Keratinocyte (primary cell): ENCODE results near the gene UBR7. TPM values are rescaled to one million over a fixed set of nuclear protein-coding genes. Genes with fewer than 3 reads are reported as not detected.

Experiments used
- DNase-seq: peaks from one replicate; pipeline ENCODE4 v3.0.0-alpha.2; 2011; ENCODE audit warnings: low read depth, missing footprints, low spot score
- FAIRE-seq: peaks from 2 replicates; lab custom pipeline; 2011; peaks lifted over from hg19 to GRCh38; lab: Jason Lieb, UNC
- H2AFZ ChIP-seq: 2 replicates; pipeline ENCODE4 v1.6.0; 2012; ENCODE audit warnings: low read length, control low read depth, inconsistent platforms; ENCODE audit not compliant: control insufficient read depth
- H3K27ac ChIP-seq: 2 replicates; pipeline ENCODE4 v1.5.1; 2011; ENCODE audit warnings: low read length; ENCODE audit not compliant: control insufficient read depth, insufficient read depth
- H3K27me3 ChIP-seq: 3 replicates; pipeline ENCODE4 v1.6.0; 2011; ENCODE audit warnings: low read length; ENCODE audit not compliant: control insufficient read depth, insufficient read depth; ENCODE audit errors: extremely low read depth
- H3K36me3 ChIP-seq, 2 experiments: 2 replicates in 1 of 2; 3 replicates in 1 of 2; pipeline ENCODE4 v1.5.1; 2011; ENCODE audit warnings: low read length in 2 of 2, mild to moderate bottlenecking in 1 of 2; ENCODE audit not compliant: control insufficient read depth in 2 of 2, insufficient read depth in 2 of 2; ENCODE audit errors: extremely low read depth in 1 of 2
- H3K4me1 ChIP-seq: 3 replicates; pipeline ENCODE4 v1.5.1; 2011; ENCODE audit warnings: low read length; ENCODE audit not compliant: control insufficient read depth, insufficient read depth; ENCODE audit errors: extremely low read depth
- H3K4me2 ChIP-seq: 3 replicates; pipeline ENCODE4 v1.6.0; 2011; ENCODE audit warnings: low read depth, low read length; ENCODE audit not compliant: control insufficient read depth, insufficient read depth; ENCODE audit errors: extremely low read depth
- H3K4me3 ChIP-seq, 3 experiments: fragments of 200-600 bp in 1 of 3; sonication (generic) in 1 of 3; 2 replicates in 2 of 3; 3 replicates in 1 of 3; pipeline ENCODE4 v1.5.1; 2011 to 2016; ENCODE audit warnings: low read length in 3 of 3, mild to moderate bottlenecking in 3 of 3, control low read depth in 2 of 3, inconsistent platforms in 1 of 3, low read depth in 1 of 3, mixed read lengths in 1 of 3, mixed run types in 1 of 3, moderate library complexity in 1 of 3; ENCODE audit not compliant: control insufficient read depth in 2 of 3, insufficient read depth in 2 of 3; ENCODE audit errors: extremely low read depth in 1 of 3
- H3K79me2 ChIP-seq: 2 replicates; pipeline ENCODE4 v1.6.0; 2012; ENCODE audit warnings: low read length; ENCODE audit not compliant: control insufficient read depth, insufficient read depth
- H3K9ac ChIP-seq: 3 replicates; pipeline ENCODE4 v1.6.0; 2011; ENCODE audit warnings: low read length; ENCODE audit not compliant: control insufficient read depth, insufficient read depth; ENCODE audit errors: extremely low read depth
- H3K9me1 ChIP-seq: 3 replicates; pipeline ENCODE4 v1.6.0; 2011; ENCODE audit warnings: low read length; ENCODE audit not compliant: control insufficient read depth, insufficient read depth; ENCODE audit errors: extremely low read depth
- H3K9me3 ChIP-seq: 2 replicates; pipeline ENCODE4 v1.5.1; 2012; ENCODE audit warnings: low read depth, low read length; ENCODE audit not compliant: control insufficient read depth
- H4K20me1 ChIP-seq: 3 replicates; pipeline ENCODE4 v1.6.0; 2011; ENCODE audit warnings: low read length; ENCODE audit not compliant: control insufficient read depth, insufficient read depth; ENCODE audit errors: extremely low read depth
- EZH2 ChIP-seq: IDR thresholded peaks from one replicate; pipeline ENCODE4 v1.6.1; 2012; ENCODE audit warnings: inconsistent platforms, mild to moderate bottlenecking, low read length, moderate library complexity
- dilution Hi-C: fragments of 300-500 bp; cut with MboI; formaldehyde crosslinking; loops from one replicate; pipeline ENCODE4 v1.7.0; 2020; ENCODE audit warnings: low sequenced_read_pairs; ENCODE audit not compliant: extremely low pct_ligation_motif_present
- polyA plus RNA-seq, 5 experiments: library from polyadenylated mRNA; depleted of rRNA in 3 of 5; stranded (reverse) in 3 of 5; stranded (forward) in 1 of 5; unstranded in 1 of 5; fragments of >200 nt; gene quantifications; 1 replicate in 1 of 5; 2 replicates in 3 of 5; 3 replicates in 1 of 5; pipeline versions ENCODE4 v1.2.1 to v1.2.3, GENCODE V29; 2011 to 2012; ENCODE audit warnings: missing spikeins in 2 of 5, low read depth in 1 of 5, low replicate concordance in 1 of 5
- TF ChIP-seq, protein P1 (sequence below), 3 experiments: IDR thresholded peaks in 1 of 3; conservative IDR thresholded peaks in 1 of 3; optimal IDR thresholded peaks in 1 of 3; 2 replicates in 2 of 3; 3 replicates in 1 of 3; pipeline versions ENCODE3 to v1.5.1; 2011; ENCODE audit warnings: low read length in 3 of 3, mild to moderate bottlenecking in 3 of 3, moderate library complexity in 2 of 3, control low read depth in 1 of 3, inconsistent platforms in 1 of 3; ENCODE audit not compliant: insufficient read depth in 2 of 3; ENCODE audit errors: extremely low read depth in 1 of 3

The UBR7 gene
- polyA plus RNA-seq, 1 donor (not counting 4 experiments of a cell fraction or from before 2014, with no cell fraction given), result 17.2 TPM

DNA sequence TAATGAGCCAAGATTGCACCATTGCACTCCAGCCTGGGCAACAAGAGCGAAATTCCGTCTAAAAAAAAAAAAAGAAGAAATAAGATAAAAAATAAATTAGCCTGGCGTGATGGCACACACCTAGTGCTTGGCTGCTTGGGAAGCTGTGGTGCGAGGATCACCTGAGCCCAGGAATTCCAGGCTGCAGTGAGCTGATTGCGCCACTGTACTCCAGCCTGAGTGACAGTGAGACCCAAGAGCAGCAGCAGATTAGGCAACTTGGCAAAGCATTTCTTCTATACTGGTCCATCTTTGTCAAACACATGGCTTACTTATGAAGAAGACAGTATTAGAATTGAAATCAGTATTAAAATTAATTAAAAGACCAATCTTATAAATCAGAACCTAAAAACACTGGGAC, 6.5 kb upstream of the UBR7 start:
- no peak overlapping the region for H3K27ac ChIP-seq
- H3K9ac ChIP-seq, result no peak overlapping the region
- no peaks in the 10 kb centered on the region for H3K4me1 ChIP-seq
- no peak overlapping the region for H3K4me3 ChIP-seq
- no peaks in the 10 kb centered on the region for H3K9me1 ChIP-seq
- FAIRE-seq, result no peak
- no peak overlapping the region for H2AFZ ChIP-seq
- peaks cover 10% of the 10 kb centered on the region for H3K79me2 ChIP-seq
- no peak for TF ChIP-seq EZH2
- TF ChIP-seq, protein P1, sequence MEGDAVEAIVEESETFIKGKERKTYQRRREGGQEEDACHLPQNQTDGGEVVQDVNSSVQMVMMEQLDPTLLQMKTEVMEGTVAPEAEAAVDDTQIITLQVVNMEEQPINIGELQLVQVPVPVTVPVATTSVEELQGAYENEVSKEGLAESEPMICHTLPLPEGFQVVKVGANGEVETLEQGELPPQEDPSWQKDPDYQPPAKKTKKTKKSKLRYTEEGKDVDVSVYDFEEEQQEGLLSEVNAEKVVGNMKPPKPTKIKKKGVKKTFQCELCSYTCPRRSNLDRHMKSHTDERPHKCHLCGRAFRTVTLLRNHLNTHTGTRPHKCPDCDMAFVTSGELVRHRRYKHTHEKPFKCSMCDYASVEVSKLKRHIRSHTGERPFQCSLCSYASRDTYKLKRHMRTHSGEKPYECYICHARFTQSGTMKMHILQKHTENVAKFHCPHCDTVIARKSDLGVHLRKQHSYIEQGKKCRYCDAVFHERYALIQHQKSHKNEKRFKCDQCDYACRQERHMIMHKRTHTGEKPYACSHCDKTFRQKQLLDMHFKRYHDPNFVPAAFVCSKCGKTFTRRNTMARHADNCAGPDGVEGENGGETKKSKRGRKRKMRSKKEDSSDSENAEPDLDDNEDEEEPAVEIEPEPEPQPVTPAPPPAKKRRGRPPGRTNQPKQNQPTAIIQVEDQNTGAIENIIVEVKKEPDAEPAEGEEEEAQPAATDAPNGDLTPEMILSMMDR (optimal IDR thresholded peaks at IDR 0.05 in 1 of 3, IDR thresholded peaks at IDR 0.05 in 1 of 3, conservative IDR thresholded peaks at IDR 0.05 in 1 of 3; ENCODE audit: extremely low read depth in 1 of 3, insufficient read depth in 2 of 3, low read length in 3 of 3), result no peak
- no peak for DNase-seq
- no peaks in the 10 kb centered on the region for H3K27me3 ChIP-seq
- no peaks in the 10 kb centered on the region for H3K9me3 ChIP-seq
- H3K4me2 ChIP-seq, result no peak overlapping the region
- H3K36me3 ChIP-seq, result no peaks in the 10 kb centered on the region
- H4K20me1 ChIP-seq, result no peaks in the 10 kb centered on the region
- dilution Hi-C loops, result no loop called here

DNA sequence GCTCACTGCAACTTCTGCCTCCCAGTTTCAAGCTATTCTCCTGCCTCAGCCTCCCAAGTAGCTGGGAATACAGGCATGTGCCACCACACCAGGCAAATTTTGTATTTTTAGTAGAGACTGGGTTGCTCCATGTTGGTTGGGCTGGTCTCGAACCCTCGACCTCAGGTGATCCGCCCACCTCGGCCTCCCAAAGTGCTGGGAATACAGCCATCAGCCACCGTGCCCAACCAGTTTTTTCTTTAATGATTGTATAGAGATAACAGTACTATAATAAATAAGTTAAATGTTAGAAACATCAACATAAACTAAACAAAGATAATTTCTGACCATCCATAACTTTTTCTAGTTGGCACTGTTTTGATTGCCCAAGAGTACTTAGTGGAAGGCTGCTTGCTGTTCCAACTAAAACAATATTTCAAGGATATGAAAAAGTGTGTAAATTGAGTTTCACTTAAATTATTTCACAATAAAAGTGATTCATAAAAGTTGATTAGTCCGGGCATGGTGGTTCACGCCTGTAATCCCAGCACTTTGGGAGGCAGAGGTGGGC, 5.8 kb upstream of the UBR7 start:
- no peak for FAIRE-seq
- no peak for TF ChIP-seq EZH2
- TF ChIP-seq, protein P1 (optimal IDR thresholded peaks at IDR 0.05 in 1 of 3, IDR thresholded peaks at IDR 0.05 in 1 of 3, conservative IDR thresholded peaks at IDR 0.05 in 1 of 3; ENCODE audit: extremely low read depth in 1 of 3, insufficient read depth in 2 of 3, low read length in 3 of 3), result no peak
- no peak overlapping the region for H3K4me2 ChIP-seq

More for the DNA sequence above, 5.8 kb upstream of the UBR7 start:
- Histone ChIP-seq H3K9me3 (no peaks in the 10 kb centered on the region), H2AFZ (no peak overlapping the region), H3K27ac (no peak overlapping the region), H3K4me1 (no peaks in the 10 kb centered on the region), H3K79me2 (peaks cover 15% of the 10 kb centered on the region), H3K4me3 (no peak overlapping the region), H3K9me1 (no peaks in the 10 kb centered on the region), H3K36me3 (no peaks in the 10 kb centered on the region), H3K9ac (no peak overlapping the region), H4K20me1 (no peaks in the 10 kb centered on the region), H3K27me3 (no peaks in the 10 kb centered on the region)
- dilution Hi-C loops, result no loop called here
- no peak for DNase-seq
